Activated CD8-positive, alpha-beta memory T cell treated with anti-CD3 and anti-CD28 coated beads for 48 hours (primary cell): ENCODE measurements around the gene DNMT1.
A peak's percentile ranks its signal among the peaks of the same experiment; 100 is the strongest.

Source experiments
- DNase-seq, 3 experiments: peaks; one replicate each; pipeline ENCODE4 v3.0.0-alpha.2; 2020; ENCODE audit warnings: low read depth in 2 of 3, low spot score in 2 of 3

DNMT1 gene

DNA sequence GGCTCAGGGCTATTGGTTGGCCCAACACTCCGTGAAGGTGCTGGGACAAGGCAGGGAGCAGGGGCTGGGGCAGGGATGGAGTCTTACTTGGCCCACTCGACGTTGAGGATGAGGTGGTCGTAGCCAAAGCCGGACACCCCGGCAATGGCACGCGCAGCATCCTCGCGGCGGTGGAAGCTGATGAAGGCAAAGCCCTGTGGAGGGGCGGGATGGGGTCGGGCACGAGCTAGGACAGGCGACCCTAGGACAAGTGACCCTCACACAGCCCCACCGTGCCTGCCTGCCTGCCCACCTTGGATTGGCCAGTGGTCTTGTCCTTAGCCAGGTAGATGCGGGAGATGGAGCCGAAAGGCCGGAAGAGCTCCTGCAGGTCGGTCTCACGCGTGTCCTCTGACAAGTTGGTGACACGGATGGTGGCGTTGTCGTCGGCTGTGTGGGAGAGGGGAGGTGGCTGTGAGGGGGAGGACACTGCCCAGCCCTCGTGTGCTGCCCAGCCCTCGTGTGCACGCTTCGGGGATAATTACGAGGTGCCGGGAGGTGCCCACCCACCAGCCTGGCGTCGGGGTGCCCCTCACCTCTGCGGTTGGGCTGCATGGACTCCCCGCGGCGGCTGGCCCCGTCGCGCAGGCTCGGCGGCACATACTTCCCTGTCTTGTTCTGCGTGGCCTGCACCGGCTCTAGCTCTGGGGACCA is 79.2 kb downstream of the DNMT1 start:
- no peak for DNase-seq

- DNase-seq: no peak
Measured at GRCh38 chr19:10114651-10115391, 79.9 kb downstream of the DNMT1 start.

- DNase-seq: no peak
Measured at GRCh38 chr19:10113964-10114650, 80.6 kb downstream of the DNMT1 start.

GRCh38 chr19:10113592-10113963 is 81.2 kb downstream of the DNMT1 start:
- DNase-seq: no peak

GRCh38 chr19:10112895-10113591 is 81.7 kb downstream of the DNMT1 start:
- no peak for DNase-seq

DNA sequence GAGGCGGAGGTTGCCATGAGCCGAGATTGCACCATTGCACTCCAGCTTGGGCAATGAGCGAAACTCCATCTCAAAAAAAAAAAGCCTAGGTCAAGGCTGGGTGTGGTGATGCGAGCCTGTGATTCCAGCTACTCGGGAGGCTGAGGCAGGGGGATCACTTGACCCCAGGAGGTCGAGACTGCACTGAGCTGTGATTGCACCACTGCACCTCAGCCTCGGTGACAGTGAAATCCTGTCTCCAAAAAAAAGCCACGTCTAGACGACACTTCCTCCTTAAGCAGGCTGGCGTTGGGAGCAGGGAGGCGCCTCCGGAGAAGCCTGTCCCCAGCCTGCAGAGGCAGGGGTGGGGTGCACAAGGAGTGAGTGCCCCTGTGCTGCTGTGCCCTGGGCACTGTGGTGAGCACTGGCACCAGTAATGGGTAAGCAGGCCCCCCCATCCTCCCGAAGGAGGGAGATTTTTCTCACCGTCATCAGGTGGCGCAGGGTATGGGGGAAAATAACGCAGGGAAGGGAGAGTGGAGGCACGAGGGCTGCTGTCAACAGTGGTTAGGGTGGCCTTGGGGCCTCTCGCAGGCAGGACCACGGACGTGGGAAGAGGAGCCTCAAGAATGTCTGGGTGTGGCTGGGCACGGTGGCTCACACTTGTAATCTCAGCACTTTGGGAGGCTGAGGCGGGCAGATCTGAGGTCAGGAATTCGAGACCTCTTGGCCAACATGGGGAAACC is 82.6 kb downstream of the DNMT1 start:
- DNase-seq: no peak

DNA sequence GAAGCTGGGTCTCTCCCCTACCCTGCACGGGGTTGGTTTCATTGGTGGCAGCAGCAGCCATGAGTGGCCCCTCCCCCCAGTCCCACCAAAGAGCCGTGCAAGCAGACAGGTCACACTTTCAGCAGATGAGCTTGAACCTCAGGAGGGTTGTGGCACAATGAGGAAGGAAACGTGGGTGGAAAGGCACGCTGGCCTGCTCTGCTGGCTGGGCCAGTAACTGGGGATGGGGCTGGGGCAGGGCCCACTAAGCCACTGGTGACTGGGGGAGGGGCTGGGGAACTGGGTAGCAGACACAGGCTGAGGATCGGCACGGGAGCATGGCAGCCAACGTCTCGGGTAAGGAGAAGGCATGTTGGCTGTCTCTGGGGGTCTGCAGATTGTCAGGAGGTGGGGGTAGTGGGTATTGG is 83.3 kb downstream of the DNMT1 start, which contains the start of gene P2RY11:
Gene P2RY11, plus strand, starts transcription at position 289 of the 407 bp plus-strand sequence. Its CDS starts 29 bp downstream, at position 318.
- no peak for DNase-seq

DNA sequence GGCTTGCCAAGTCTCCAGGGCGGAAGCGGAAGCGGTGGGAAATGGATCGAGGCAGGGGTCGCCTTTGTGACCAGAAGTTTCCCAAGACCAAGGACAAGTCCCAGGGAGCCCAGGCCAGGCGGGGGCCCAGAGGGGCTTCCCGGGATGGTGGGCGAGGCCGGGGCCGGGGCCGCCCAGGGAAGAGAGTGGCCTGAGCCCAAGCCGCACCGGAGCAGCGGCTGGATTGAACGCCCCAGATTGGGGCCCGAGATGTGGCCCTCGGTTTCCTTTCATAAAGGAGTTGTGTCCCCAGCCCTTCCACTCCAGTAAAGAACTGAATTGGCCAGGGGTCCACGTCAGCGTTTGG is 83.8 kb downstream of the DNMT1 start:
- no peak for DNase-seq

DNA sequence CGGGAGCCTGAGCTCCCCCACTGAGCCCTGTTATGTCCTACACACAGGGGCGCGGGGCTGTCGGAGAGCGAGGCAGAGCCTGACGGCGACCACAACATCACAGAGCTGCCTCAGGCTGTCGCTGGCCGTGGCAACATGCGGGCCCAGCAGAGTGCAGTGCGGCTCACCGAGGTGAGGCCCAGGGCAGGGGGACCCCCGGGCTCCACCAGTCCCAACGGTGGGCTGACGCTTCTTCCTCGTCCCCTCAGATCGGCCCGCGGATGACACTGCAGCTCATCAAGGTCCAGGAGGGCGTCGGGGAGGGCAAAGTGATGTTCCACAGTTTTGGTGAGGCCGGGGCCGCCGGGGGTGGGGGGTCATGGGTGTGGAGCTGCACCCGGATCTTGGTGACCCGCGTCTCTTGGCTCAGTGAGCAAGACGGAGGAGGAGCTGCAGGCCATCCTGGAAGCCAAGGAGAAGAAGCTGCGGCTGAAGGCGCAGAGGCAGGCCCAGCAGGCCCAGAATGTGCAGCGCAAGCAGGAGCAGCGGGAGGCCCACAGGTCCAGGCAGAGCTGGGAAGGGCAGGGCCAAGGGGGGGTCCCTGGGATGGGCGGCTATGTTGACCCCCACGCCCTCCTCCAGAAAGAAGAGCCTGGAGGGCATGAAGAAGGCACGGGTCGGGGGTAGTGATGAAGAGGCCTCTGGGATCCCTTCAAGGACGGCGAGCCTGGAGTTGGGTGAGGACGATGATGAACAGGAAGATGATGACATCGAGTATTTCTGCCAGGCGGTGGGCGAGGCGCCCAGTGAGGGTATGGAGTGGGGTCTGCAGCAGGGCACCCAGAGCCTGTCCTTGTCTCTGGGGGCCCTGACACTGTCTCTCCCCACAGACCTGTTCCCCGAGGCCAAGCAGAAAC is 84.4 kb downstream of the DNMT1 start:
- DNase-seq: no peak

DNA sequence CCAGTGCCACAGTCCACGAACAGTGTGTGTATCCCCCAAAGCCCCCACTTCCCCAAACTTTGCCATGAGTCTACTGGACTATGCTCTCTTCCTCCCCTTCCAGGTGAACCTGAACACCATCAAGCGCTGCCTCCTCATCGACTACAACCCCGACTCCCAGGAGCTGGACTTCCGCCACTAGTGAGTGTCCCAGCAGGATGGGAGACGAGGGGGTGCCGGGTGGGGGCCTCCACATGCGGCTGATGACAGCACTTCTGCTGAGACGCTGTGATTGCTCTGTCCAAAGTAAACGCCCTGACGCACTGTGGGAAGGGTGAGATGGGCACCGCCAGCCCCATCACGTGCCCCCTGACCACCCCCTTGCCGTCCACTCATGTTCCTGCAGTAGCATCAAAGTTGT is 85.2 kb downstream of the DNMT1 start:
- DNase-seq: no peak

- no peak for DNase-seq
Measured at GRCh38 chr19:10107817-10108367, 86.9 kb downstream of the DNMT1 start.

DNA sequence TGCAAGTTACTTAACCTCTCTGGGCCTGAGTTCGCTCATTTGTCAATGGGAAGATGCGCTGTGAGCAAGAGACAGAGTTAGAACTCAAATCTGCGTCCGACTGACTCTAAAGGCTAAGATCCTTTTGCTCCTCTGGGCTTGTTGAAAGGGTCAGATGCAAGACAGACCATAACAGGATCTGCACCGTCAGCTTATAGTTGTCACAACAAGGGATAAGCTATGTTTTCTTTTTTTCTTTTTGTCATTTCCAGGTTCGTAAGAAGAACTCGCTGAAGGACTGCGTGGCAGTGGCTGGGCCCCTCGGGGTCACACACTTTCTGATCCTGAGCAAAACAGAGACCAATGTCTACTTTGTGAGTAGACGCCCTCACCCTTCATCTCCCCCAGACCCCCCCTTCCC is 87.5 kb downstream of the DNMT1 start:
- DNase-seq: no peak

DNA sequence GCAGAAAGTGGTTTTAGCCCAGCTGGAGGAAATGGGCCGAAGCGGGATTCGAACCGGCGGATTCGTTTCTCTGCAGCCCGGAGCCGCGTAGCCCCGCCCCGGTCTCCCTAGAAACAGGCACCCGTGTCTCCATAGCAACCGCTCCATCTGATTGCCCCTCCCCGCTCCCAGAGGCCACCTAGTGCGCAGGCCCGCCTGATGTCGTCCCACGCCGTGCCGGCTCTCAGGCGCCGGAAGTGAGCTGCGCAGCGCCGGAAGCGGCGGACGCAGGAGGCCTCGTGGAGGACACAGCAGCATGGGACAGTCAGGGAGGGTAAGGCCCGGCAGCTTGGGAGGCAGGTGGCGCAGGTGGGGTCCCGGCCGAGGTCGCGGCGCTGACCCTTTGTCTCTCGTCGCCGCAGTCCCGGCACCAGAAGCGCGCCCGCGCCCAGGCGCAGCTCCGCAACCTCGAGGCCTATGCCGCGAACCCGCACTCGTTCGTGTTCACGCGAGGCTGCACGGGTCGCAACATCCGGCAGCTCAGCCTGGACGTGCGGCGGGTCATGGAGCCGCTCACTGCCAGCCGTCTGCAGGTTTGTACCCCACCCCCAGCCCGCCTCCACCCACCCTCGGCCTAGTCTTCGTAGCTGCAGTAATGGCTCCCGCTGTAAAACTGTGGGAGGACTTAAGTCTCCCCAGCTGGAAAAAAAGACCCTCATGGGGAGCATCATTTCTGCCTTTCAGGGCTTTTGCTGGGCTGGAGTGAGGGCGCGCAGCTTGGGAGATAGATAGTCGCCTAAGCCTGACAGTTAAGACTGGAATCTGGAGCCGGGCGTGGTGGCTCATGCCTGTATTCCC is 88.4 kb downstream of the DNMT1 start, which contains the start of gene PPAN:
Gene PPAN, plus strand, starts transcription at position 263 of the 837 bp plus-strand sequence. Its CDS starts 33 bp downstream, at position 296.
- peak in 2 of 3 experiments; percentile 91 to 93 for DNase-seq

DNA sequence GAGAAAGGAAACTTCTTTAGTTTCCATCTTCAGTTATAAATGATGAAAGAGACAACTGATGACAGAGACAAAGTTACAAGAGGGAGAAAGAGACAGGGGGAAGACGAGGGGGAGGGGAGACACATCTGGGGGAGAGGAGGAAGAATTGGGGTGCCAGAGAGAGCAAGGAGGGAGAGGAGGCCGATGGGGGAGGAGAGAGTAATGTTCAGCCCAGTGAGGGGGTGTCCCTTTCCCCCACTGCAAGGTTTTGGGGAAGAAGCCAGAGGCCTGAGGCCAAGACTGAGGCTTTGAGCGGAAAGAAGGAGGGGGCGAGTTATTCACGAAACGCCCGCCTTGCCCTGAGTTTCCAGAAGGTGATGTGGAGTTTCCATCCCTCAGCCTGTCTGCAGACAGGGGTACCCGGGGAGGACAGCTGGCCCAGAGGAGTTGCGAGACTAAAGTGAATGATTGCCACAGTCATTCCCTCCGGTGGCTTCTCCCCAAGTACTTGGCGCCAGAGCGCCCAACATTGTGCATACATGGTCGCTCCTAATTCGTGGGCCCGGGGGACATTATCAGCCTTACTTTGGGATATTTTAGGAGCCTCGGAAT is 89.1 kb downstream of the DNMT1 start:
- DNase-seq: no peak

GRCh38 chr19:10104665-10105508 is 89.9 kb downstream of the DNMT1 start:
- DNase-seq: no peak

DNA sequence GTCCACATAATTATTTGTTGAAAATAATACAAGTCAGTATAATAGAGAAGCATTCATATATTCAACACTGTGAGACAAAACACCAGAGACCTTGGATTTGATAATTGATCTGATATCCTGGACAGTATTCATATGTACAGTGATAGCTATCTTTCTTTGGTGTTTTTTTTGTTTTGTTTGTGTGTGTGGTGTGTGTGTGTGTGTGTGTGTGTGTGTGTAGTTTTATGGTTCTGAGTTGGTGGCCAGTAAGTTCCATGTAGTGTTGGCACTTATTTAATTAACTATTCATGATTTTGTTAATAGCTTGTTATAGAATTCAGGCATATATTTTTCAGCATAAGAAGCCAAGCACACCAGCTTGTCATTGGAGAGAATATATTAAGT is 90.6 kb downstream of the DNMT1 start:
- DNase-seq: no peak

DNA sequence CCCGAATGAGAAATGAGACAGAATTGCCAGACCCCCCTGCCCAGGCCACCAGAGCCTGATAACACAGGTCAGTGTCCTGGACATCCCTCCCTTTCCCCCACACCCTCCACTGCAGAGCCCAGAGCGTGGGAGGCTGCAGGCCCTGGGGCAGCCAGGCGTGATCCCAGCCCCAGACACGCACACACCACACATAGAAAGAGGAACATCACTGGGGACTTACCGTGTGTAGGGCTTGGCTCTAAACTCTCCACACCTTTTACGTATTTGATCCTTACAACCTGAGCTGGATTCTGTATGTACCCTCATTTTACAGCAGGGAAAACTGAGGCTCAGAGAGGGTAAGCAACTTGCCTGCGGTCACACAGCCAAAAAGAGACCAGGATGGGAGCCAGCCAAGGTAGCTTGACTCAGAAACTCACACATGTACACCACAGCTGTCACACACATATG is 91.9 kb downstream of the DNMT1 start:
- DNase-seq: no peak
